ENCODE data around the gene UGT1A10.
"Not testable (repeated sequence)": the region's sequence is repeated elsewhere in the genome, so short reads cannot be mapped to it uniquely, and the experiment has no call there.

Gene UGT1A10

GRCh38 chr2:233638836-233639235, 2.6 kb downstream of the UGT1A10 start:
- in situ Hi-C loops (cut with MboI; ENCODE audit: low sequenced_read_pairs, unreplicated experiment): no loop called here
- no peak for TF ChIP-seq CTCF (IDR thresholded peaks at IDR 0.05; ENCODE audit: borderline replicate concordance, control extremely low read depth, extremely low read depth, insufficient read depth, missing control alignments)
- no peak for DNase-seq (ENCODE audit: low spot score)

GRCh38 chr2:233639860-233640259, 3.6 kb downstream of the UGT1A10 start:
- no peak for TF ChIP-seq CTCF (IDR thresholded peaks at IDR 0.05; ENCODE audit: borderline replicate concordance, control extremely low read depth, extremely low read depth, insufficient read depth, missing control alignments)
- DNase-seq (ENCODE audit: low spot score): no peak
- in situ Hi-C loops (cut with MboI; ENCODE audit: low sequenced_read_pairs, unreplicated experiment): no loop called here

GRCh38 chr2:233643128-233643527, 6.9 kb downstream of the UGT1A10 start:
- TF ChIP-seq CTCF (IDR thresholded peaks at IDR 0.05; ENCODE audit: borderline replicate concordance, control extremely low read depth, extremely low read depth, insufficient read depth, missing control alignments): no peak
- no peak for DNase-seq (ENCODE audit: low spot score)
- in situ Hi-C loops (cut with MboI; ENCODE audit: low sequenced_read_pairs, unreplicated experiment): no loop called here

- DNase-seq (ENCODE audit: low spot score); in situ Hi-C loops (cut with MboI; ENCODE audit: low sequenced_read_pairs, unreplicated experiment): not testable (repeated sequence)
These were observed 9.8 kb downstream of the UGT1A10 start for GRCh38 chr2:233646033-233646432.

GRCh38 chr2:233650981-233651380, 14.7 kb downstream of the UGT1A10 start:
- no peak for DNase-seq (ENCODE audit: low spot score)
- in situ Hi-C loops (cut with MboI; ENCODE audit: low sequenced_read_pairs, unreplicated experiment): no loop called here
- no peak for TF ChIP-seq CTCF (IDR thresholded peaks at IDR 0.05; ENCODE audit: borderline replicate concordance, control extremely low read depth, extremely low read depth, insufficient read depth, missing control alignments)

GRCh38 chr2:233651430-233651829, 15.2 kb downstream of the UGT1A10 start:
- no peak for TF ChIP-seq CTCF (IDR thresholded peaks at IDR 0.05; ENCODE audit: borderline replicate concordance, control extremely low read depth, extremely low read depth, insufficient read depth, missing control alignments)
- in situ Hi-C loops (cut with MboI; ENCODE audit: low sequenced_read_pairs, unreplicated experiment): no loop called here
- no peak for DNase-seq (ENCODE audit: low spot score)

- no peak for TF ChIP-seq CTCF (IDR thresholded peaks at IDR 0.05; ENCODE audit: borderline replicate concordance, control extremely low read depth, extremely low read depth, insufficient read depth, missing control alignments)
- no peak for DNase-seq (ENCODE audit: low spot score)
- in situ Hi-C loops (cut with MboI; ENCODE audit: low sequenced_read_pairs, unreplicated experiment): no loop called here
These were observed 18.3 kb downstream of the UGT1A10 start for GRCh38 chr2:233654501-233654900.
